GM12865 (cell line): ENCODE results near the gene RAB33B.

Experiments
- DNase-seq: peaks from one replicate; pipeline ENCODE4 v3.0.0; 2010; ENCODE audit warnings: low read depth
- H3K4me3 ChIP-seq: 2 replicates; pipeline ENCODE4 v1.5.1; 2011; ENCODE audit warnings: mild to moderate bottlenecking, low read depth, low read length, control low read depth
- CTCF ChIP-seq: IDR thresholded peaks from 2 replicates; pipeline ENCODE4 v1.5.1; 2011; ENCODE audit warnings: low read length, control low read depth, low read depth, inconsistent platforms; ENCODE audit not compliant: insufficient read depth; ENCODE audit errors: missing control alignments

Gene RAB33B

GRCh38 chr4:139515531-139515958 lies 61.6 kb downstream of the RAB33B start:
- DNase-seq = no peak
- H3K4me3 ChIP-seq = no peak overlapping the region
- TF ChIP-seq CTCF = no peak

GRCh38 chr4:139521754-139522401 lies 68.0 kb downstream of the RAB33B start:
- no peak overlapping the region for H3K4me3 ChIP-seq
- TF ChIP-seq CTCF = no peak
- peak; percentile 39 for DNase-seq

- no peak overlapping the region for H3K4me3 ChIP-seq
- DNase-seq = peak; percentile 21
- TF ChIP-seq CTCF = no peak
These were observed 68.5 kb downstream of the RAB33B start for GRCh38 chr4:139522457-139522856.

GRCh38 chr4:139523076-139523475 lies 69.2 kb downstream of the RAB33B start:
- no peak for TF ChIP-seq CTCF
- no peak overlapping the region for H3K4me3 ChIP-seq
- DNase-seq = no peak

- H3K4me3 ChIP-seq = no peak overlapping the region
- TF ChIP-seq CTCF = no peak
- peak; percentile 41 for DNase-seq
These were observed 70.2 kb downstream of the RAB33B start for GRCh38 chr4:139524062-139524631.

- H3K4me3 ChIP-seq = no peak overlapping the region
- TF ChIP-seq CTCF = no peak
- DNase-seq = peak; percentile 40
These were observed 71.5 kb downstream of the RAB33B start for GRCh38 chr4:139525414-139525813.
